ENCODE data around the gene ASIC5. TPM values are rescaled to one million over a fixed set of nuclear protein-coding genes. Genes with fewer than 3 reads are reported as not detected.
"Not testable (repeated sequence)": the region's sequence is repeated elsewhere in the genome, so short reads cannot be mapped to it uniquely, and the experiment has no call there.

Gene ASIC5
- total RNA-seq, 2 donors from 2014 or later, result not detected

DNA sequence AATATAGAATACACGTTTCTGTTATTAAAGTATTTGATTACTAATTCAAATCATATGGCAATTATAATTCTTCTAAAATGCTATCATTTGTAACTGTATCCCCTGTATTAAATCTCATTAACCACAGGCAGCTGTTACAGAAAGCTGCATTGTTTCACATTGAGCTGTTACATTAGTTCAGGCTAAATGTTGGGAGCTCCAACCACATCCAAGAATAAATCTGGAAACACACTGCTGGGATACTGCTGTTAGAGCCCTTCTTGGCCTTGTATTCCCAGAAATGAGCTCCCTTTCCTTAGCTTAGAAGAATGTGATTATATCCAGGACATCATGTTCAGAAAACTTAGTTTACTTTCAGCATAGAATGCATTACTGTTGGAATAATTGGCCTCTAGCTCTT, 59.1 kb downstream of the ASIC5 start:
- no peaks in the 10 kb centered on the region for H3K9me3 ChIP-seq (ENCODE audit: control insufficient read depth, low read length, poor library complexity, severe bottlenecking)
- DNase-seq (no peak), ATAC-seq (no peak)
- Mint-ChIP-seq H3K36me3 (ENCODE audit: low read depth) (no peaks in the 10 kb centered on the region), H3K4me3 (no peak overlapping the region), H3K4me1 (no peaks in the 10 kb centered on the region), H3K27me3 (peaks cover 33% of the 10 kb centered on the region), H3K27ac (no peak overlapping the region)

DNA sequence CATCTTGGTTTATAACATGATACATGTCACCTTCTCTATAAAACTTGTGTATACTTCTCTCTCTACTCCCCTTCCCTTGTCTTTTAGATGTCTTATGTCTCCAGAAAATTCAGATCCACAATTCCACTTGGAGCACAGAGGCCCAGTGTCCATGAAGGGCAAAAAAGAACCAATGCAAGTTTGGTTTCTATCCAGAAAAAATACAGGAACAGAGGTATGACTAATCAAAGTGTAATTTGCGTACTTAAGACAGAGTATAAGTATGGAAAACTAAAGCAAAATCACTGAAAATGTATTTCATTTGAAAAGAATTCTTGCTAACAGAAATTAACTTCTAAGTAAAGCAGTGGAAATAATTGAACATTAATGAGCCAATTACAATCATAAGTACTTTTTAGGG, 61.1 kb downstream of the ASIC5 start:
- H3K27me3 Mint-ChIP-seq, result peaks cover 34% of the 10 kb centered on the region
- no peaks in the 10 kb centered on the region for H3K9me3 ChIP-seq (ENCODE audit: control insufficient read depth, low read length, poor library complexity, severe bottlenecking)
- DNase-seq (no peak), ATAC-seq (no peak)
- no peak overlapping the region for H3K4me3 Mint-ChIP-seq
- no peak overlapping the region for H3K27ac Mint-ChIP-seq
- H3K36me3 Mint-ChIP-seq (ENCODE audit: low read depth), result no peaks in the 10 kb centered on the region
- H3K4me1 Mint-ChIP-seq, result no peaks in the 10 kb centered on the region

DNA sequence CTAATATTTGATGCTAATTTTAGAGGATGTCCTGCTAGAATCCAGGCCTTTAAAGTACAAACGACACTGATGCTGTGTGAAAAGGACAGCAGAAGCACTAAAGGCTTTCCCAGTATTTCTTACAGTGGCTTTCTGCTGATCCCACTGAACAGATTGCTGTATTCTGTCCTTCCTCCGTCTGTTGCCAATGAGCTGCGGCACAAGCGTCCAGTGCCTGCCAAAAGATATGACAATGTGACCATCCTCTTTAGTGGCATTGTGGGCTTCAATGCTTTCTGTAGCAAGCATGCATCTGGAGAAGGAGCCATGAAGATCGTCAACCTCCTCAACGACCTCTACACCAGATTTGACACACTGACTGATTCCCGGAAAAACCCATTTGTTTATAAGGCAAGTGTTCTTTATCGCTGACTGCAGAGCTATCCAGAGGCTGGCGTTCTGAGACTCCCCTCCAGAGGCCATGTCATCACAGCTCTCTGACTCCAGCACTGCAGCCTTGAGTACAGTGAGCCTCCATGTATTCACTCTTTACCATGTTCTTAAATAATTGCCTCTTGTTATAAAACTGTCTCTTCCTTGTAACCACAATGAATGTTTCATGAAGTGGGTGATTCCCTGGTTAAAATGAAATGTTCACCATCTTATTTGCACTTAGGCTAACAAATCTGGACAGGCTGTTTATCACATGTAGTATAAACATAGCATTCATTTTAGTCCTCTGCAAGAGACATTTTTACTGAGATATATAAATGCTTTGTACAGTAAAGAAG, 63.7 kb downstream of the ASIC5 start:
- H3K4me1 Mint-ChIP-seq, result no peaks in the 10 kb centered on the region
- no peak overlapping the region for H3K27ac Mint-ChIP-seq
- DNase-seq (no peak), ATAC-seq (no peak)
- H3K27me3 Mint-ChIP-seq, result peaks cover 31% of the 10 kb centered on the region
- no peak overlapping the region for H3K4me3 Mint-ChIP-seq
- no peaks in the 10 kb centered on the region for H3K36me3 Mint-ChIP-seq (ENCODE audit: low read depth)
- H3K9me3 ChIP-seq (ENCODE audit: control insufficient read depth, low read length, poor library complexity, severe bottlenecking), result no peaks in the 10 kb centered on the region

DNA sequence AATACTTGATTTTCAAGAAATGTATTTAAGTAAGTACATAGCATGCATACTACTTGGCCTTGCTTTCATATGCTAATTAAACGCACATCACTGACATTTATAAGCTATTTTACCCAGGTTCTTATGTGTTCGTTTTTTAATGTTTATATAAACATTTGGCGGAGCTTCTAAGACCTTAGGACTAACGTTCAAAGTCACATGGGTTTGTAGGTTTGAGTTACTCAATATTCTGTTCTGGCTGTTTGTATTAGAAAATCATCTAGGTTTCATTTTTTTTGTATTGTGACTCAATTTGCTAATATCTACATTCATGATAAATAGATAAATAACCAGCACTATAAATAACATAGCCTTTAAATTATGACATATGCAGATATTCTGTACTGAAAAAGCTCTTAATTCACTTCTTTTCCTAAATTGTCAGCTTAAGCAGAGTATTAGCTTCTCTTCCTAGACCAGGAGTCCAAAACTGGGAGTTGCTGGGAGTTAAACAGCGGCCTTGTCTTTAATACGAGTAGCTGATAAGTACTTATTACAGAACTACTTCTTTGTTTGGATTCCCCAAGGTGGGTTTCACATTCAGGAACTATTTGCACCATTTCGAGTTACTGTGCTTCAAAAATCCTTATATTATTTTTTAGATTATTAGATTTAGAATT, 65.3 kb downstream of the ASIC5 start:
- ATAC-seq (no peak), DNase-seq (no peak)
- H3K4me1 Mint-ChIP-seq, result peaks cover 4% of the 10 kb centered on the region
- no peaks in the 10 kb centered on the region for H3K36me3 Mint-ChIP-seq (ENCODE audit: low read depth)
- H3K9me3 ChIP-seq (ENCODE audit: control insufficient read depth, low read length, poor library complexity, severe bottlenecking), result no peaks in the 10 kb centered on the region
- H3K27ac Mint-ChIP-seq, result no peak overlapping the region
- H3K27me3 Mint-ChIP-seq, result peaks cover 34% of the 10 kb centered on the region
- H3K4me3 Mint-ChIP-seq, result no peak overlapping the region

DNA sequence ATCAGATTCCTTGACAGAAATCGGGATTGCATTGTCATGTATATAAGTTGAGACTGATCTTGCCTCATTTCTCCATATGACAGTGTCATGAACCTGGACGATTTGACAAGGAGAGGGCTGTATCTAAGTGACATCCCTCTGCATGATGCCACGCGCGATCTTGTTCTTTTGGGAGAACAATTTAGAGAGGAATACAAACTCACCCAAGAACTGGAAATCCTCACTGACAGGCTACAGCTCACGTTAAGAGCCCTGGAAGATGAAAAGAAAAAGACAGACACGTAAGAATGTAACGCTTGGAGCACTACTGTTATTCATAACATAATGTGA, 66.3 kb downstream of the ASIC5 start:
- no peaks in the 10 kb centered on the region for H3K9me3 ChIP-seq (ENCODE audit: control insufficient read depth, low read length, poor library complexity, severe bottlenecking)
- Mint-ChIP-seq H3K4me1 (peaks cover 5% of the 10 kb centered on the region), H3K27ac (no peak overlapping the region), H3K27me3 (peaks cover 29% of the 10 kb centered on the region), H3K36me3 (ENCODE audit: low read depth) (no peaks in the 10 kb centered on the region), H3K4me3 (no peak overlapping the region)
- ATAC-seq (no peak), DNase-seq (no peak)

DNA sequence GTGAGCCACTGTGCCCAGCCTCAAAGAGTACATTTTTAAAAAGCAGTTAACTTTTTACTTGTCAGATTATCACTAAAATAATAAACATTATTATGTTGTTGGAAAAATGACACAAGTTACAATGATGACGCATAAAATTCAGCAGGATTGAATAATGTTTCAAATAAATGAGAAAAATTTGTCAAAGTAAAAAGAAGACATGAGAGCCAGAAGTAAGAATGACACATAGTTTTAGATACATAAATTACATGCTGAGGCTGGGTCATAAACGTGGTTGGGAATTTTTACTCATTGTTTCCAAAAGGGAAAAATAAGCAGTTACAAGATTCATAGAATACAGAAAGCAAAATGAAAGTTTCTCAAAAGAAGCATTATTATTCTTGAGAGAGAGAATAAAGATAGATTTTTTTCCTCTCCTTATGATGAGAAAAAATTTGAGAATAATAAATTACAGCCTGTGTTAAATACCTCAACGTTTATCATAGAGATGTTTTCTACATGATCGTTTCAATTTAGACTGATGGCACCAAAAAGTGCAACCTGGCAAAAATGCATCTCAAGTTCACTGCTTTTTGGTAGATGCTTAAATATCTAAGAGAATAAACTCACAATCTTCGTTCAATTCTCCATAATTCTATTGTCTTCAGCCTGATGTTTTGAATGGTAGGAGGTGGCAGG, 66.8 kb downstream of the ASIC5 start:
- ATAC-seq, result no peak
- DNase-seq, result no peak
- Mint-ChIP-seq H3K27ac (no peak overlapping the region), H3K4me1 (peaks cover 5% of the 10 kb centered on the region), H3K4me3 (no peak overlapping the region), H3K27me3 (peaks cover 27% of the 10 kb centered on the region), H3K36me3 (ENCODE audit: low read depth) (no peaks in the 10 kb centered on the region)
- no peaks in the 10 kb centered on the region for H3K9me3 ChIP-seq (ENCODE audit: control insufficient read depth, low read length, poor library complexity, severe bottlenecking)

DNA sequence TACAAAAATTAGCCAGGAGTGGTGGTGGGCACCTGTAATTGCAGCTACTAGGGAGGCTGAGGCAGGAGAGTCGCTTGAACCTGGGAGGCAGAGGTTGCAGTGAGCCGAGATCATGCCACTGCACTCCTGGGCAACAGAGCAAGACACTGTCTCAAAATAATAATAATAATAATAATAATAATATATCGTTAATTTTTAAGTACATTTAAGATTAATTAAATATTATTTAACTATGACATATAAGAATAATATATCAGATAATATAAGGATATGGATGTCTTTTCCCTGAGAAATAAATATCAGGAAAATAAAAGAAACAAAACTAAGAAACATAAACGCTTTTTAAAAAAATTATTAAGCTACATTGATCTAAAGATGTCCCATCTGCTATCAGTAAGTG, 68.5 kb downstream of the ASIC5 start:
- H3K4me3 Mint-ChIP-seq; H3K9me3 ChIP-seq (ENCODE audit: control insufficient read depth, low read length, poor library complexity, severe bottlenecking); DNase-seq; H3K4me1 Mint-ChIP-seq; ATAC-seq; H3K36me3 Mint-ChIP-seq (ENCODE audit: low read depth); H3K27ac Mint-ChIP-seq: not testable (repeated sequence)
- peaks cover 16% of the 10 kb centered on the region for H3K27me3 Mint-ChIP-seq

DNA sequence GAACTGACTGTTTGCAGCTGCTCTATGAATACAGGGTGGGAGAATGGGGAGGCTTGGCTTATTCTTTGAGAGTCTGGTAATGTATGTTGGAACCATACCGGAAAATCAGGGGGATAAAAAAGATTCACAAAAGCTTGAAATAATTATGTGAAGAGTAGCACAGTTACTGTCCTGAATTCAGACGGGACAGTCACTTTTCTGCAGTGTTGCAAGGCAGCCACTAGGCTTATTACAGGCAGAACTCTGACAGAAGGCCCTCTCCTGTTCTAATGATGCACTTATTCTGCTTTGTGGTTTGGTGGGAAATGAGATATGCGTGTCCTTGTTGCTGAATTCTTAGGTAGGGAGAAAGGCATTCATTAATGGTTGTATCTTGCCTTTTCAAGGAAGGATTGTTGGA, 70.1 kb downstream of the ASIC5 start:
- DNase-seq (no peak), ATAC-seq (no peak)
- Mint-ChIP-seq H3K27me3 (peaks cover 12% of the 10 kb centered on the region), H3K36me3 (ENCODE audit: low read depth) (no peaks in the 10 kb centered on the region), H3K4me3 (no peak overlapping the region), H3K27ac (no peak overlapping the region), H3K4me1 (peaks cover 5% of the 10 kb centered on the region)
- H3K9me3 ChIP-seq (ENCODE audit: control insufficient read depth, low read length, poor library complexity, severe bottlenecking), result no peaks in the 10 kb centered on the region

DNA sequence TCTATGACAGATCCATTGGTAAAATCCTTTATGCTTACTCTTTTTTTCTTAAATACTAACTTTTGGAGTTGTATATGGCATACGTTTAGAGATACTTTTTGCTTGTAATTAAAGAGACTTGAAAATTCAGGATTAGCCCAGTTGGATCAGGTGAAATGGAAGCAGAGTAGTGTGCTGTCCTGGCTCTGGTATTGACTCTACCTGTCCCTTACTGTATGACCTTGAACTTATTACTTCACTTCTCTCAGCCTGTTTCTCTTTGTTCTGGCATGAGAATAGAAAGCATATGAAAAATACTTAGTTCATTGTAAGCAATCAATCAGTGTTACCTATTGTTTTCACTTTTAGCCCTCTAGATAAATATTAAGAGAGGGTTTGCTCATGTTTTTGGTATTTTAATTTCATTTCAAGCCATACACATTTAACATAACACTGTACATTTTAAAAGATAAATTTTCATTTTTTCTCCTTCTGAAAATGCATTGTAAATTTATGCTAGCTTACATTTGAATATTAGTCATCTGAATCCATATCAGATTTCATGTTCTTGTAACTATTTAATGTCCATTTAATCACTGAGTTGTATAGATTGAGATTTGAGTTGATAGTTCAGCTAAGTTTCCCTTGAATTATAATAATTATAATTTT, 71.4 kb downstream of the ASIC5 start:
- DNase-seq (no peak), ATAC-seq (no peak)
- Mint-ChIP-seq H3K4me1 (peaks cover 5% of the 10 kb centered on the region), H3K36me3 (ENCODE audit: low read depth) (peaks cover 2% of the 10 kb centered on the region), H3K27ac (no peak overlapping the region), H3K27me3 (peaks cover 15% of the 10 kb centered on the region), H3K4me3 (no peak overlapping the region)
- no peaks in the 10 kb centered on the region for H3K9me3 ChIP-seq (ENCODE audit: control insufficient read depth, low read length, poor library complexity, severe bottlenecking)

DNA sequence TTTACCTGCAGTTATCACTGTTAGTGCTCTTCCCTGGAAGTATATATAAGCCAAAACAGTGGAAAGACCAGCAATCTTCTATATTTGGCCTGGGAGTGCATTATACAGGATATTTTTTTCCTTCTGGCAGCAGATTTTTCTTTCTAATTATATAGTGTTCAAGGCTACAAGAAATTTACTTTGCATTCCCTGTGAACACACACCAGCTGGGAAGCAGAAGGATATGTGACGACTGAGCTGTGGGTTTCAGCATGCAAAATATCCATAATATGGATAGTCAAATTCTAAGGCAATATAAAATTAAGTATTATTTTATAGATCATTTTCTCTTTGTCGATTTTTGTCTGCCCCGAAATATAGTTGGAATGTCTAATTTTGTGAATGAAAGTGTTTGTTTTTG, 76.1 kb downstream of the ASIC5 start:
- H3K9me3 ChIP-seq (ENCODE audit: control insufficient read depth, low read length, poor library complexity, severe bottlenecking), result no peaks in the 10 kb centered on the region
- DNase-seq (no peak), ATAC-seq (no peak)
- peaks cover 2% of the 10 kb centered on the region for H3K36me3 Mint-ChIP-seq (ENCODE audit: low read depth)
- H3K4me1 Mint-ChIP-seq, result peaks cover 7% of the 10 kb centered on the region
- H3K27me3 Mint-ChIP-seq, result peaks cover 28% of the 10 kb centered on the region
- H3K4me3 Mint-ChIP-seq, result no peak overlapping the region
- no peak overlapping the region for H3K27ac Mint-ChIP-seq

DNA sequence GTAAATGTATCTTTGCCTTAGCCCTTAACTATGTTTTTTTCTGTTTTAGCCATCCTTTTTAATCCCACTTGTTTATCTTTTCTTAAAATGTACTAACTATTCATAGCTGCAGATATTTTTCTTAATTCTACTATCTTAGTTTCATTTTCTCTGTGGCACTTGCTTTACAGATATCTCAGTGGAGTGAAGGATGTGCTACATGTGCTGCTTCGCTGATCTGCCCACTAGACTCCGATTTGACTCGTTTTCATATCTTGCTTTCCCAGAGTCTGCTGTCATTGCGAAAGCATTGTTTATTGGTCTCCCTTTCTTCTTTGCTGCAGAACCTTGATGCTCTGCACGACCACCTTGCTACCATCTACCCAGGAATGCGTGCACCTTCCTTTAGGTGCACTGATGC, 76.7 kb downstream of the ASIC5 start:
- Mint-ChIP-seq H3K27ac (no peak overlapping the region), H3K4me3 (peak overlapping the region; percentile 9), H3K36me3 (ENCODE audit: low read depth) (peaks cover 2% of the 10 kb centered on the region), H3K27me3 (peaks cover 28% of the 10 kb centered on the region), H3K4me1 (peaks cover 7% of the 10 kb centered on the region)
- DNase-seq (no peak), ATAC-seq (no peak)
- H3K9me3 ChIP-seq (ENCODE audit: control insufficient read depth, low read length, poor library complexity, severe bottlenecking), result no peaks in the 10 kb centered on the region

DNA sequence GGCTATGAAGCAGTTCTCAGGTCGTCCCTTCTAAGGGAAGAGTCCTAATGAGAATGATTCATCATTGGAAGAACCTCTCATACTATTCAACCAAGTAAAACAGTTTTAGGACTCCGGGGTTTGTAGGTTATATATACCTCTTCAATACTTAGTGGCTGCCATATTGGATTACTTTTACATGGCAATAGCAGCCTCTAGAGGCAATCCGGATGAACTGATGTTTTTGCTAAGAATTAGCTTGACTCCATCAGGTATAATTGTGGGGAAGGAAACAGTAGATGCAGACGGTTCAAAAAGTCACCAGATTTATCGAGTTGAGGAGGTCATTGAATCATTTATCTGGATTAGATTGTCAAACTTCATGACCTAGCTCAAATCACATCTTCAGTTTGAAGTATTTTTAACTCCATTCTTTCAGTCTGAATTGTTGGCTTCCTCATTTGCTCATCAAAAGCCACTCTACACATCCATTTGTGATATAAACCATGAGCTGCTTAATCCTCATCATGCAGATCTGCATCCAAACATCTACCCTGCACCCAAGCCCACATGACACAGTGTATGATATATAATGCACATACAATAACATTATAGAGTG, 78.9 kb downstream of the ASIC5 start:
- Mint-ChIP-seq H3K27me3 (peaks cover 32% of the 10 kb centered on the region), H3K27ac (no peak overlapping the region), H3K4me1 (peaks cover 7% of the 10 kb centered on the region), H3K4me3 (no peak overlapping the region), H3K36me3 (ENCODE audit: low read depth) (peaks cover 2% of the 10 kb centered on the region)
- DNase-seq, result no peak
- H3K9me3 ChIP-seq (ENCODE audit: control insufficient read depth, low read length, poor library complexity, severe bottlenecking), result no peaks in the 10 kb centered on the region
- peak; percentile 71 for ATAC-seq

DNA sequence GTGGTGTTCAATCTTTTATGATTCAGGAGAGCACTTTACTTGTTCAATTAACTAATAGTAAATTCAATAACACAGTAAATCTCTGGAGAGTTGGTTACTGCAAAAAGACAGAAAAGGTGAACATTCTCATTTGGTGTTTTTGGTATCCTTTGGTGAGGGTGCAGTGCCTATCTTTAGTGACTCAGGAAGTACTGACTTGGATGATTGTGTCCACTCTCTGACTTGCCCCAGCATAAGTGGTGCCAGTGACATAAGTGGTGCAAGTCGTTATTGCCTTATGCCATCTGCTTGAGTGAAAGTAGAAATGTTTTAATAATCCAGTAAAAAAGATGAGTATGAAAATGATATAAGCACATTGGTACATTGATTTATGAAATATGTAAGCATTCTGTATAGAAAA, 80.2 kb downstream of the ASIC5 start:
- no peak overlapping the region for H3K27ac Mint-ChIP-seq
- H3K9me3 ChIP-seq (ENCODE audit: control insufficient read depth, low read length, poor library complexity, severe bottlenecking), result no peaks in the 10 kb centered on the region
- H3K4me3 Mint-ChIP-seq, result no peak overlapping the region
- peaks cover 2% of the 10 kb centered on the region for H3K36me3 Mint-ChIP-seq (ENCODE audit: low read depth)
- no peak for ATAC-seq
- peaks cover 7% of the 10 kb centered on the region for H3K4me1 Mint-ChIP-seq
- H3K27me3 Mint-ChIP-seq, result peaks cover 32% of the 10 kb centered on the region
- no peak for DNase-seq

Measured in T-helper 17 cell (primary cell).